Panc1 (cell line): ENCODE results near the gene HNRNPLL. TPM values are rescaled to one million over a fixed set of nuclear protein-coding genes. Genes with fewer than 3 reads are reported as not detected.

ENCODE experiments used
- ATAC-seq: fragments of 200-7000 bp; cut with Tn5 transposase; 2 replicates; pipeline ENCODE4 v1.9.1; 2020; ENCODE audit warnings: mild to moderate bottlenecking, moderate library complexity
- BruUV-seq: library from RNA; stranded (reverse); fragments of 400-500 nt; replicated peaks from 2 replicates; lab custom pipeline; 2021; lab: Mats Ljungman, UMichigan
- CTCF ChIA-PET: fragments of 300-600 bp; sonication (Branson Sonifier 250); formaldehyde crosslinking; loops from one replicate; lab custom pipeline; 2022; ENCODE audit warnings: antibody characterized with exemption; lab: Charles Lee
- POLR2A ChIA-PET: fragments of 300-600 bp; sonication (Branson Sonifier 250); formaldehyde crosslinking; loops from one replicate; lab custom pipeline; 2022; ENCODE audit warnings: antibody characterized with exemption; lab: Charles Lee
- DNase-seq: peaks from one replicate; pipeline ENCODE4 v3.0.0-alpha.2; 2010; ENCODE audit warnings: low read depth, low spot score
- H3K27ac ChIP-seq: 2 replicates; pipeline ENCODE4 v1.5.1; 2011; ENCODE audit warnings: mild to moderate bottlenecking, low read length, inconsistent platforms
- H3K27me3 ChIP-seq: fragments of 200-500 bp; sonication (Bioruptor generic); 2 replicates; pipeline ENCODE4 v1.6.0; 2014; ENCODE audit warnings: low read length, inconsistent platforms; ENCODE audit not compliant: control insufficient read depth, insufficient read depth
- H3K36me3 ChIP-seq: fragments of 200-500 bp; sonication (Bioruptor generic); 2 replicates; pipeline ENCODE4 v1.5.1; 2014; ENCODE audit warnings: inconsistent platforms, mild to moderate bottlenecking, low read length, moderate library complexity; ENCODE audit not compliant: control insufficient read depth, insufficient read depth
- H3K4me1 ChIP-seq: 2 replicates; pipeline ENCODE4 v1.5.1; 2011; ENCODE audit warnings: inconsistent platforms, mild to moderate bottlenecking, low read length, moderate library complexity; ENCODE audit not compliant: control insufficient read depth, insufficient read depth
- H3K4me3 ChIP-seq, 2 experiments: 2 replicates each; pipeline ENCODE4 v1.5.1; 2011 to 2012; ENCODE audit warnings: low read depth in 2 of 2, low read length in 2 of 2, mild to moderate bottlenecking in 2 of 2, inconsistent platforms in 1 of 2, moderate library complexity in 1 of 2
- H3K9me3 ChIP-seq: fragments of 200-500 bp; sonication (Bioruptor generic); 2 replicates; pipeline ENCODE4 v1.5.1; 2014; ENCODE audit warnings: low read depth, mild to moderate bottlenecking, inconsistent platforms, low read length, moderate library complexity; ENCODE audit not compliant: control insufficient read depth, insufficient read depth
- POLR2AphosphoS5 ChIP-seq: IDR thresholded peaks from 2 replicates; pipeline ENCODE4 v1.6.1; 2012; ENCODE audit warnings: mild to moderate bottlenecking, low read depth, low read length, moderate library complexity
- SIN3A ChIP-seq: IDR thresholded peaks from 2 replicates; pipeline ENCODE4 v1.6.1; 2012; ENCODE audit warnings: low read depth, mild to moderate bottlenecking, low read length, moderate library complexity, borderline replicate concordance; ENCODE audit not compliant: insufficient read depth
- TCF7L2 ChIP-seq: IDR thresholded peaks from 2 replicates; pipeline ENCODE4 v1.6.1; 2011; ENCODE audit warnings: mild to moderate bottlenecking, low read depth, low read length, inconsistent platforms
- in situ Hi-C: cut with HindIII; loops from 2 replicates; pipeline ENCODE4 v1.10.0; 2016; ENCODE audit warnings: low sequenced_read_pairs, low pct_unique_long_range_greater_than_20kb
- intact Hi-C: fragments of 100-400 bp; cut with micrococcal nuclease; formaldehyde crosslinking; loops from one replicate; pipeline ENCODE4 v1.10.0; 2022; ENCODE audit not compliant: unreplicated experiment
- total RNA-seq: library from RNA; stranded (reverse); gene quantifications from one replicate; pipeline ENCODE4 v1.2.1, GENCODE V29; 2021; ENCODE audit not compliant: unreplicated experiment
- TF ChIP-seq, protein P1 (sequence below): fragments of 450-650 bp; IDR thresholded peaks from 2 replicates; pipeline ENCODE4 v1.5.1; 2017; ENCODE audit warnings: mild to moderate bottlenecking
- TF ChIP-seq, protein P2 (sequence below), 2 experiments: IDR thresholded peaks; 2 replicates each; pipeline ENCODE4 v1.6.1; 2011 to 2012; ENCODE audit warnings: low read depth in 2 of 2, control low read depth in 1 of 2, low read length in 1 of 2, mild to moderate bottlenecking in 1 of 2, moderate library complexity in 1 of 2; ENCODE audit not compliant: insufficient read depth in 1 of 2

HNRNPLL gene
- total RNA-seq, 1 experiment from 2014 or later = 69.8 TPM

DNA sequence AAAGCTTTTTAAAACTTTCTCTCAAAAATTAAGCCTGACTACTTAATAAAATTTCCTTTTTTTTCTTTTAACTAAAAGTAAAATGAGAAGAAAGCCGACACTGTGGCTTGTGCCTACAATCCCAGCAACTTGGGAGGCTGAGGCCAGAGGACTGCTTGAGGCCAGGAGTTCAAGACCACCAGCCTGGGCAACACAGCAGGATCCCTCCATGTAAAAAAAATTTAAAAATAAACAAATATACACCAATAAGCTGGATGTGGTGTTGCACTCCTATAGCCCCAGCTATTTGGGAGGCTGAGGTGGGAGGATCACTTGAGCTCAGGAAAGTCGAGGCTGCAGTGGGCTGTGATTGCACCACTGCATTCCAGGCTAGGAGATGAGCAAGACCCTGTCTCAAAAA lies 37.4 kb downstream of the HNRNPLL start:
- in situ Hi-C loops = no loop called here
- no peak overlapping the region for H3K4me3 ChIP-seq
- peaks cover 69% of the 10 kb centered on the region for H3K36me3 ChIP-seq
- H3K27ac ChIP-seq = no peak overlapping the region
- TF ChIP-seq POLR2AphosphoS5 = no peak
- TF ChIP-seq, protein P1, sequence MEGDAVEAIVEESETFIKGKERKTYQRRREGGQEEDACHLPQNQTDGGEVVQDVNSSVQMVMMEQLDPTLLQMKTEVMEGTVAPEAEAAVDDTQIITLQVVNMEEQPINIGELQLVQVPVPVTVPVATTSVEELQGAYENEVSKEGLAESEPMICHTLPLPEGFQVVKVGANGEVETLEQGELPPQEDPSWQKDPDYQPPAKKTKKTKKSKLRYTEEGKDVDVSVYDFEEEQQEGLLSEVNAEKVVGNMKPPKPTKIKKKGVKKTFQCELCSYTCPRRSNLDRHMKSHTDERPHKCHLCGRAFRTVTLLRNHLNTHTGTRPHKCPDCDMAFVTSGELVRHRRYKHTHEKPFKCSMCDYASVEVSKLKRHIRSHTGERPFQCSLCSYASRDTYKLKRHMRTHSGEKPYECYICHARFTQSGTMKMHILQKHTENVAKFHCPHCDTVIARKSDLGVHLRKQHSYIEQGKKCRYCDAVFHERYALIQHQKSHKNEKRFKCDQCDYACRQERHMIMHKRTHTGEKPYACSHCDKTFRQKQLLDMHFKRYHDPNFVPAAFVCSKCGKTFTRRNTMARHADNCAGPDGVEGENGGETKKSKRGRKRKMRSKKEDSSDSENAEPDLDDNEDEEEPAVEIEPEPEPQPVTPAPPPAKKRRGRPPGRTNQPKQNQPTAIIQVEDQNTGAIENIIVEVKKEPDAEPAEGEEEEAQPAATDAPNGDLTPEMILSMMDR = no peak
- TF ChIP-seq, protein P2, sequence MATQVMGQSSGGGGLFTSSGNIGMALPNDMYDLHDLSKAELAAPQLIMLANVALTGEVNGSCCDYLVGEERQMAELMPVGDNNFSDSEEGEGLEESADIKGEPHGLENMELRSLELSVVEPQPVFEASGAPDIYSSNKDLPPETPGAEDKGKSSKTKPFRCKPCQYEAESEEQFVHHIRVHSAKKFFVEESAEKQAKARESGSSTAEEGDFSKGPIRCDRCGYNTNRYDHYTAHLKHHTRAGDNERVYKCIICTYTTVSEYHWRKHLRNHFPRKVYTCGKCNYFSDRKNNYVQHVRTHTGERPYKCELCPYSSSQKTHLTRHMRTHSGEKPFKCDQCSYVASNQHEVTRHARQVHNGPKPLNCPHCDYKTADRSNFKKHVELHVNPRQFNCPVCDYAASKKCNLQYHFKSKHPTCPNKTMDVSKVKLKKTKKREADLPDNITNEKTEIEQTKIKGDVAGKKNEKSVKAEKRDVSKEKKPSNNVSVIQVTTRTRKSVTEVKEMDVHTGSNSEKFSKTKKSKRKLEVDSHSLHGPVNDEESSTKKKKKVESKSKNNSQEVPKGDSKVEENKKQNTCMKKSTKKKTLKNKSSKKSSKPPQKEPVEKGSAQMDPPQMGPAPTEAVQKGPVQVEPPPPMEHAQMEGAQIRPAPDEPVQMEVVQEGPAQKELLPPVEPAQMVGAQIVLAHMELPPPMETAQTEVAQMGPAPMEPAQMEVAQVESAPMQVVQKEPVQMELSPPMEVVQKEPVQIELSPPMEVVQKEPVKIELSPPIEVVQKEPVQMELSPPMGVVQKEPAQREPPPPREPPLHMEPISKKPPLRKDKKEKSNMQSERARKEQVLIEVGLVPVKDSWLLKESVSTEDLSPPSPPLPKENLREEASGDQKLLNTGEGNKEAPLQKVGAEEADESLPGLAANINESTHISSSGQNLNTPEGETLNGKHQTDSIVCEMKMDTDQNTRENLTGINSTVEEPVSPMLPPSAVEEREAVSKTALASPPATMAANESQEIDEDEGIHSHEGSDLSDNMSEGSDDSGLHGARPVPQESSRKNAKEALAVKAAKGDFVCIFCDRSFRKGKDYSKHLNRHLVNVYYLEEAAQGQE (IDR thresholded peaks at IDR 0.05; ENCODE audit: insufficient read depth in 1 of 2, low read depth in 2 of 2, low read length in 1 of 2) = no peak
- no peak for TF ChIP-seq SIN3A
- TF ChIP-seq TCF7L2 = no peak
- no peaks in the 10 kb centered on the region for H3K4me1 ChIP-seq
- no peak for DNase-seq
- no peaks in the 10 kb centered on the region for H3K27me3 ChIP-seq
- no peak for ATAC-seq
- no TSS peak for BruUV-seq
- H3K9me3 ChIP-seq = no peaks in the 10 kb centered on the region
- ChIA-PET POLR2A (interaction anchor here (0.7 kb wide), 1 partner anchor 11 kb away, joined by 5 read pairs; no protein-coding TSS in a partner anchor), CTCF (no interaction called here)
- intact Hi-C loops = no loop called here

DNA sequence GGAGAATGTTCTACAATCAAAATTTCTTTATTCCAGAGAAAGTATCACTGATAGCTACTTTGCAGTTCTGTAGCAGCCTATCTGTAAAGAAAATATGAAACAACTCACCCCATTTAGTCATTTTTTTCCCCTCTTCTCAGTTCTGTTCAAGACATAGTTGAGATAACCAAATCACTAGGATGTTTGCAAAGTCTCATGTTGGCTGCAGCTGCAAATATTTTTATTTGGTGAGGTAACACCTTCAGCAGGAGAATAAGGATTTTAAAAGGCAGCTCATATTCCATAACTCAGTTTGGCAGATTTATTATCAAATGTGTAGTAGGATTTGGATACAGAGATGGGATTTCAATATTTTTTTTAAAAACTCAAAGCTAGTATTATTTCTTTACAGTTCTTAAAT lies 41.0 kb downstream of the HNRNPLL start:
- Histone ChIP-seq H3K27me3 (no peaks in the 10 kb centered on the region), H3K4me1 (no peaks in the 10 kb centered on the region), H3K27ac (no peak overlapping the region), H3K4me3 (no peak overlapping the region), H3K36me3 (peaks cover 50% of the 10 kb centered on the region), H3K9me3 (no peaks in the 10 kb centered on the region)
- DNase-seq (no peak), ATAC-seq (no peak)
- BruUV-seq = no TSS peak
- TF ChIP-seq SIN3A = no peak
- no peak for TF ChIP-seq TCF7L2
- TF ChIP-seq, protein P2 (IDR thresholded peaks at IDR 0.05; ENCODE audit: insufficient read depth in 1 of 2, low read depth in 2 of 2, low read length in 1 of 2) = no peak
- TF ChIP-seq, protein P1 = no peak
- no peak for TF ChIP-seq POLR2AphosphoS5
- POLR2A ChIA-PET = interaction anchor here (0.5 kb wide), 1 partner anchor 33 kb away, joined by 6 read pairs; no protein-coding TSS in a partner anchor
- CTCF ChIA-PET = no interaction called here
- in situ Hi-C loops (no loop called here), intact Hi-C loops (no loop called here)
